Neural cell (in vitro differentiated cells): ENCODE data around the gene SLFN12L. TPM values are rescaled to one million over a fixed set of nuclear protein-coding genes. Genes with fewer than 3 reads are reported as not detected.

ENCODE experiments used
- H2AFZ ChIP-seq: fragments of 200-600, 300-800 bp; sonication (generic), shearing (Covaris generic); 2 replicates; pipeline ENCODE4 v1.6.0; 2014; ENCODE audit warnings: low read depth, mild to moderate bottlenecking, antibody characterized with exemption, low read length, moderate library complexity
- H3F3A ChIP-seq: fragments of 200-600 bp; shearing (Covaris generic); 2 replicates; pipeline ENCODE4 v1.6.1; 2016; ENCODE audit warnings: mild to moderate bottlenecking, moderate library complexity, mixed read lengths, antibody characterized with exemption, low read length; ENCODE audit not compliant: insufficient read depth, poor library complexity, severe bottlenecking
- H3K27ac ChIP-seq: fragments of 200-600, 300-800 bp; sonication (generic), shearing (Covaris generic); 2 replicates; pipeline ENCODE4 v1.5.1; 2014; ENCODE audit warnings: mild to moderate bottlenecking, low read length, moderate library complexity
- H3K27me3 ChIP-seq: fragments of 300-800, 200-600 bp; sonication (generic), shearing (Covaris generic); 2 replicates; pipeline ENCODE4 v1.6.0; 2014; ENCODE audit warnings: mild to moderate bottlenecking, low read depth, low read length, moderate library complexity; ENCODE audit not compliant: insufficient read depth
- H3K36me3 ChIP-seq: fragments of 300-800, 200-600 bp; sonication (generic), shearing (Covaris generic); 2 replicates; pipeline ENCODE4 v1.5.1; 2014; ENCODE audit warnings: mild to moderate bottlenecking, antibody characterized with exemption, low read length, moderate library complexity; ENCODE audit not compliant: insufficient read depth
- H3K4me2 ChIP-seq: fragments of 300-800, 200-600 bp; sonication (generic), shearing (Covaris generic); 2 replicates; pipeline ENCODE4 v1.6.0; 2014; ENCODE audit warnings: mild to moderate bottlenecking, low read length
- H3K4me3 ChIP-seq: fragments of 300-800, 200-600 bp; sonication (generic), shearing (Covaris generic); 2 replicates; pipeline ENCODE4 v1.5.1; 2014; ENCODE audit warnings: mild to moderate bottlenecking, low read length, moderate library complexity
- H3K79me2 ChIP-seq: fragments of 200-600 bp; shearing (Covaris generic); replicated peaks from 2 replicates; pipeline ENCODE4 v1.6.0; 2014; ENCODE audit warnings: mild to moderate bottlenecking, low read length, moderate library complexity; ENCODE audit not compliant: insufficient read depth
- H3K9ac ChIP-seq: fragments of 300-800, 200-600 bp; sonication (generic), shearing (Covaris generic); 2 replicates; pipeline ENCODE4 v1.6.1; 2016; ENCODE audit warnings: mild to moderate bottlenecking, low read length, mixed read lengths
- H3K9me2 ChIP-seq: fragments of 200-600 bp; shearing (Covaris generic); 2 replicates; pipeline ENCODE4 v1.6.1; 2016; ENCODE audit warnings: mild to moderate bottlenecking, low read length, mixed read lengths; ENCODE audit not compliant: insufficient read depth
- H3K9me3 ChIP-seq: fragments of 200-600, 300-800 bp; sonication (generic), shearing (Covaris generic); 2 replicates; pipeline ENCODE4 v1.6.1; 2016; ENCODE audit warnings: mild to moderate bottlenecking, mixed run types, low read length, moderate library complexity, mixed read lengths
- H4K20me1 ChIP-seq: fragments of 200-600 bp; shearing (Covaris generic); 2 replicates; pipeline ENCODE4 v1.6.1; 2016; ENCODE audit warnings: mild to moderate bottlenecking, mixed run types; ENCODE audit not compliant: insufficient read depth
- EP300 ChIP-seq: fragments of 450-650 bp; conservative IDR thresholded peaks from 2 replicates; pipeline ENCODE4 v1.6.1; 2014; ENCODE audit warnings: antibody characterized with exemption, mild to moderate bottlenecking, moderate library complexity; ENCODE audit not compliant: poor library complexity, severe bottlenecking
- EZH2 ChIP-seq: fragments of 200-600, 300-800 bp; shearing (Covaris generic), sonication (generic); IDR thresholded peaks from 2 replicates; pipeline ENCODE4 v1.6.1; 2014; ENCODE audit warnings: antibody characterized with exemption, low read length, borderline replicate concordance, mild to moderate bottlenecking; ENCODE audit not compliant: insufficient read depth, poor library complexity, severe bottlenecking
- MXI1 ChIP-seq: fragments of 450-650 bp; conservative IDR thresholded peaks from 2 replicates; pipeline ENCODE4 v1.6.1; 2014; ENCODE audit warnings: antibody characterized with exemption, mild to moderate bottlenecking; ENCODE audit not compliant: poor library complexity, severe bottlenecking
- POLR2AphosphoS5 ChIP-seq: IDR thresholded peaks from 2 replicates; pipeline ENCODE4 v1.6.1; 2012
- RAD21 ChIP-seq: fragments of 450-650 bp; conservative IDR thresholded peaks from 2 replicates; pipeline ENCODE4 v1.6.1; 2014; ENCODE audit warnings: antibody characterized with exemption, mild to moderate bottlenecking, moderate library complexity
- SMC3 ChIP-seq: fragments of 450-650 bp; conservative IDR thresholded peaks from 2 replicates; pipeline ENCODE4 v1.6.1; 2014; ENCODE audit warnings: antibody characterized with exemption, mild to moderate bottlenecking, moderate library complexity; ENCODE audit not compliant: poor library complexity
- TAF1 ChIP-seq: IDR thresholded peaks from 2 replicates; pipeline ENCODE4 v1.6.1; 2012; ENCODE audit warnings: low read depth
- polyA plus RNA-seq: library from polyadenylated mRNA; depleted of rRNA; stranded (reverse); fragments of >200 nt; gene quantifications from 2 replicates; pipeline ENCODE4 v1.2.3, GENCODE V29; 2014
- TF ChIP-seq, protein P1 (sequence below): IDR thresholded peaks from 2 replicates; pipeline ENCODE4 v1.6.1; 2012; ENCODE audit warnings: borderline replicate concordance
- TF ChIP-seq, protein P2 (sequence below): fragments of 450-650 bp; IDR thresholded peaks from 2 replicates; pipeline ENCODE4 v1.5.1; 2014; ENCODE audit warnings: antibody characterized with exemption, mild to moderate bottlenecking, moderate library complexity; ENCODE audit not compliant: poor library complexity, severe bottlenecking

Gene SLFN12L
- polyA plus RNA-seq, 1 donor from 2014 or later: not detected

DNA sequence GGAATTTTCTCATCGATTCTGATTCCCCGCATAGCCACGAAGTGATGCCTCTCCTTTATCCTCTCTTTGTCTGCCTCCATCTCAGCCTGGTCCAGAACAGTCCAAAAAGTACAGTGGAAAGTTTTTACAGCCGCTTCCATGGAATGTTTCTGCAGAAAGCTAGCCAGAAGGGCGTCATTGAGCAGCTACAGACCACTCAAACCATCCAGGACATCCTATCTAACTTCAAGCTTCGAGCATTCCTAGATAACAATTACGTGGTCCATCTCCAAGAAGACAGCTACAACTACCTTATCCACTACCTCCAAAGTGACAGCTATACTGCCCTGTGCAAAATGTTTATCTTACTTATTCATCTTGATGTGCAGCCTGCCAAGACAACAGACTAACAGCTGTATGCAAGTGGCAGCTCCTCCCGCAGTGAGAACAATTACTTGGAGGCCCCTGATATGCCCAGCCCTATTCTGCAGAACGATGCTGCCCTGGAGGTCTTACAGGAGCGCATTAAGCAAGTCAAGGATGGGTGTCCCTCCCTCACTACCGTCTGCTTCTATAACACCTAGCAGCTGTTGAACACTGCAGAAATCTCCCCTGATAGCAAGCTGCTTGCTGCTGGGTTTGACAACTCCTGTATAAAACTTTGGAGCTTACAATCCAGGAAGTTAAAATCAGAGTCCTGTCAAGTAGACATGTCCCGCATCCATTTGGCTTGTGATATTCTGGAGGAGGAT lies 38.9 kb downstream of the SLFN12L start:
- no peak overlapping the region for H2AFZ ChIP-seq

DNA sequence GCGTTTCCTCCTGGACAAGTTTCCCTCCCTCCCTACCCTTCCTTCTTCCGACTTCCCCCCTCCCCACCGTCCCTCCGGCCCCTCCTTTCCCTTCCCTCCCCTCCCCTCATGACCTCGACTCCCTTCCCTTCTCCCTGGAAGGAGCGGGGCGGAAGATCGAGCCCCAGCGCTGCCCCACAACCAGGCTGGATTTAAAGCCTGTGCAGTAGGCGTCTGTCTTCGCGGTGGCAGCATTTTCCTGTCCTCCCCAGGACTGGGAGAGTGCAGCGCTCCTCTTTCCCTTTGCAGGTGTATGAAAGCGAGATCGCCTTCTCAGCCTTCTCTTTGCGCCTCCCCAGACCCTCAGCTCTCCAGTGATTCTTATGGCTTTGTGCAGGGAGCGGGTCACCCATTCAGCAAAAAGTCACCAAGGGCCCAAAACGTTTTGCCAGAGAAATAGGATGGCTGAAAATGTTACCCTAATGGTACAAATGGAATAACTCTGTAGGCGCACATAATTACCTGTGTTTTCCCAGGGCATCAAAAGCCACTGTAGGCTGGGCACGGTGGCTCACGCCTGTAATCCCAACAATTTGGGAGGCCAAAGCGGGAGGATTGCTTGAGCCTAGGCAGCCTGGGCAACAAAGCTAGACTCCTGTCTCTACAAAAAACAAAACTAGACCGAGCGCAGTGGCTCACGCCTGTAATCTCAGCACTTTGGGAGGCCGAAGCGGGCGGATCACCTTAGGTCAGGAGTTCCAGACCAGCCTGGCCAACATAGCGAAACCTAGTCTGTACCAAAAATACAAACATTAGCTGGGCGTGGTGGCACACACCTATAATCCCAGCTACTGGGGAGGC lies 40.8 kb downstream of the SLFN12L start:
- Histone ChIP-seq H3K4me3 (no peak overlapping the region), H3K4me2 (no peak overlapping the region), H3K27me3 (peaks cover 94% of the 10 kb centered on the region), H3F3A (no peaks in the 10 kb centered on the region), H2AFZ (no peak overlapping the region), H3K36me3 (no peaks in the 10 kb centered on the region), H3K9ac (no peak overlapping the region), H4K20me1 (no peaks in the 10 kb centered on the region), H3K79me2 (no peaks in the 10 kb centered on the region), H3K9me2 (no peaks in the 10 kb centered on the region), H3K9me3 (peaks cover 4% of the 10 kb centered on the region), H3K27ac (no peak overlapping the region)
- TF ChIP-seq SMC3: no peak
- TF ChIP-seq RAD21: no peak
- no peak for TF ChIP-seq POLR2AphosphoS5
- TF ChIP-seq, protein P1, sequence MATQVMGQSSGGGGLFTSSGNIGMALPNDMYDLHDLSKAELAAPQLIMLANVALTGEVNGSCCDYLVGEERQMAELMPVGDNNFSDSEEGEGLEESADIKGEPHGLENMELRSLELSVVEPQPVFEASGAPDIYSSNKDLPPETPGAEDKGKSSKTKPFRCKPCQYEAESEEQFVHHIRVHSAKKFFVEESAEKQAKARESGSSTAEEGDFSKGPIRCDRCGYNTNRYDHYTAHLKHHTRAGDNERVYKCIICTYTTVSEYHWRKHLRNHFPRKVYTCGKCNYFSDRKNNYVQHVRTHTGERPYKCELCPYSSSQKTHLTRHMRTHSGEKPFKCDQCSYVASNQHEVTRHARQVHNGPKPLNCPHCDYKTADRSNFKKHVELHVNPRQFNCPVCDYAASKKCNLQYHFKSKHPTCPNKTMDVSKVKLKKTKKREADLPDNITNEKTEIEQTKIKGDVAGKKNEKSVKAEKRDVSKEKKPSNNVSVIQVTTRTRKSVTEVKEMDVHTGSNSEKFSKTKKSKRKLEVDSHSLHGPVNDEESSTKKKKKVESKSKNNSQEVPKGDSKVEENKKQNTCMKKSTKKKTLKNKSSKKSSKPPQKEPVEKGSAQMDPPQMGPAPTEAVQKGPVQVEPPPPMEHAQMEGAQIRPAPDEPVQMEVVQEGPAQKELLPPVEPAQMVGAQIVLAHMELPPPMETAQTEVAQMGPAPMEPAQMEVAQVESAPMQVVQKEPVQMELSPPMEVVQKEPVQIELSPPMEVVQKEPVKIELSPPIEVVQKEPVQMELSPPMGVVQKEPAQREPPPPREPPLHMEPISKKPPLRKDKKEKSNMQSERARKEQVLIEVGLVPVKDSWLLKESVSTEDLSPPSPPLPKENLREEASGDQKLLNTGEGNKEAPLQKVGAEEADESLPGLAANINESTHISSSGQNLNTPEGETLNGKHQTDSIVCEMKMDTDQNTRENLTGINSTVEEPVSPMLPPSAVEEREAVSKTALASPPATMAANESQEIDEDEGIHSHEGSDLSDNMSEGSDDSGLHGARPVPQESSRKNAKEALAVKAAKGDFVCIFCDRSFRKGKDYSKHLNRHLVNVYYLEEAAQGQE: no peak
- no peak for TF ChIP-seq EP300
- no peak for TF ChIP-seq TAF1
- TF ChIP-seq MXI1: no peak
- TF ChIP-seq, protein P2, sequence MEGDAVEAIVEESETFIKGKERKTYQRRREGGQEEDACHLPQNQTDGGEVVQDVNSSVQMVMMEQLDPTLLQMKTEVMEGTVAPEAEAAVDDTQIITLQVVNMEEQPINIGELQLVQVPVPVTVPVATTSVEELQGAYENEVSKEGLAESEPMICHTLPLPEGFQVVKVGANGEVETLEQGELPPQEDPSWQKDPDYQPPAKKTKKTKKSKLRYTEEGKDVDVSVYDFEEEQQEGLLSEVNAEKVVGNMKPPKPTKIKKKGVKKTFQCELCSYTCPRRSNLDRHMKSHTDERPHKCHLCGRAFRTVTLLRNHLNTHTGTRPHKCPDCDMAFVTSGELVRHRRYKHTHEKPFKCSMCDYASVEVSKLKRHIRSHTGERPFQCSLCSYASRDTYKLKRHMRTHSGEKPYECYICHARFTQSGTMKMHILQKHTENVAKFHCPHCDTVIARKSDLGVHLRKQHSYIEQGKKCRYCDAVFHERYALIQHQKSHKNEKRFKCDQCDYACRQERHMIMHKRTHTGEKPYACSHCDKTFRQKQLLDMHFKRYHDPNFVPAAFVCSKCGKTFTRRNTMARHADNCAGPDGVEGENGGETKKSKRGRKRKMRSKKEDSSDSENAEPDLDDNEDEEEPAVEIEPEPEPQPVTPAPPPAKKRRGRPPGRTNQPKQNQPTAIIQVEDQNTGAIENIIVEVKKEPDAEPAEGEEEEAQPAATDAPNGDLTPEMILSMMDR: no peak

More for the DNA sequence above, 38.9 kb downstream of the SLFN12L start:
- Histone ChIP-seq H3K79me2 (no peaks in the 10 kb centered on the region), H3K9ac (no peak overlapping the region), H3K4me2 (no peak overlapping the region), H3K9me3 (peaks cover 4% of the 10 kb centered on the region), H3K27me3 (peaks cover 75% of the 10 kb centered on the region), H3K9me2 (no peaks in the 10 kb centered on the region), H4K20me1 (no peaks in the 10 kb centered on the region), H3F3A (no peaks in the 10 kb centered on the region), H3K36me3 (no peaks in the 10 kb centered on the region), H3K27ac (no peak overlapping the region), H3K4me3 (peak overlapping the region; percentile 50)
- no peak for TF ChIP-seq EP300
- no peak for TF ChIP-seq SMC3
- TF ChIP-seq RAD21: no peak
- no peak for TF ChIP-seq MXI1
- TF ChIP-seq EZH2: no peak
- TF ChIP-seq POLR2AphosphoS5: no peak
- TF ChIP-seq, protein P1: no peak
- TF ChIP-seq, protein P2: no peak
- TF ChIP-seq TAF1: no peak
